ENCODE data around the gene JPH4. TPM values are rescaled to one million over a fixed set of nuclear protein-coding genes. Genes with fewer than 3 reads are reported as not detected.

JPH4 gene
- total RNA-seq, 4 donors from 2014 or later = 0.27 to 0.48 TPM; not detected in 2

- intact Hi-C loops (cut with DNase I; ENCODE audit: low total_unique reads) = no loop called here
Observed at GRCh38 chr14:23568021-23568599, 10.5 kb downstream of the JPH4 start.

GRCh38 chr14:23567186-23568020 is 11.2 kb downstream of the JPH4 start, which contains the start of gene AP1G2:
TSS of gene AP1G2 (minus strand) at chr14:23567791. CDS start at chr14:23567314, 477 bp downstream.
- Histone ChIP-seq H3K36me3 (no peaks in the 10 kb centered on the region), H3K27me3 (no peaks in the 10 kb centered on the region), H3K4me3 (peak within 1 kb of the TSS; percentile 44 to 75 (median 58)), H3K9me3 (no peaks in the 10 kb centered on the region), H3K27ac (peak within 1 kb of the TSS; percentile 81 to 87 (median 84)), H3K4me1 (peaks cover 4 to 19% (median 13%) of the 10 kb centered on the region in 4 donors)
- intact Hi-C loops (cut with DNase I; ENCODE audit: low total_unique reads) (no loop called here), in situ Hi-C loops (cut with MboI; ENCODE audit: low pct_ligation_motif_present in 1 of 4, low pct_unique_long_range_greater_than_20kb in 1 of 4, low sequenced_read_pairs in 3 of 4) (loop anchor here in 2 of 4 donors (10.0 to 25.0 kb wide), 2 partner anchors 83 to 230 kb away; no protein-coding TSS in a partner anchor)
- TF ChIP-seq POLR2AphosphoS5 (IDR thresholded peaks at IDR 0.05) = peak; percentile 45 to 91 (median 84)
- no peak for TF ChIP-seq CTCF (IDR thresholded peaks at IDR 0.05)
- TF ChIP-seq EP300 (IDR thresholded peaks at IDR 0.05; ENCODE audit: low read depth) = no peak
- peak; percentile 91 for TF ChIP-seq POLR2A (IDR thresholded peaks at IDR 0.05)
- 1% methylated on average over 52 of the region's 53 CpGs; no CpG with 5 or more reads in 1 of the 2 donors for WGBS, 2 donors (ENCODE audit: low coverage in 1 of 2)
- DNase-seq = peak; percentile 96

More at GRCh38 chr14:23568021-23568599, 10.5 kb downstream of the JPH4 start:
- in situ Hi-C loops (cut with MboI; ENCODE audit: low pct_ligation_motif_present in 1 of 4, low pct_unique_long_range_greater_than_20kb in 1 of 4, low sequenced_read_pairs in 3 of 4) = loop anchor here in 2 of 4 donors (10.0 to 25.0 kb wide), 2 partner anchors 83 to 231 kb away; no protein-coding TSS in a partner anchor
- TF ChIP-seq CTCF (IDR thresholded peaks at IDR 0.05) (no peak), POLR2AphosphoS5 (IDR thresholded peaks at IDR 0.05) (no peak), EP300 (IDR thresholded peaks at IDR 0.05; ENCODE audit: low read depth) (no peak), POLR2A (IDR thresholded peaks at IDR 0.05) (no peak)
- Histone ChIP-seq H3K4me3 (peak overlapping the region in 2 of 4 donors; percentile 55 to 75), H3K27ac (peak overlapping the region; percentile 81 to 87 (median 84)), H3K27me3 (no peaks in the 10 kb centered on the region), H3K4me1 (peaks cover 4 to 19% (median 13%) of the 10 kb centered on the region in 4 donors), H3K9me3 (no peaks in the 10 kb centered on the region), H3K36me3 (no peaks in the 10 kb centered on the region)
- DNase-seq = no peak
- 73 to 78% methylated on average over 1 to 2 of the region's 2 CpGs for WGBS, 2 donors (ENCODE audit: low coverage in 1 of 2)

- no peak for DNase-seq
- Histone ChIP-seq H3K36me3 (no peaks in the 10 kb centered on the region), H3K27me3 (no peaks in the 10 kb centered on the region), H3K4me3 (peak overlapping the region; percentile 44 to 75 (median 58)), H3K27ac (peak overlapping the region; percentile 81 to 87 (median 84)), H3K4me1 (peaks cover 4 to 19% (median 13%) of the 10 kb centered on the region in 4 donors), H3K9me3 (no peaks in the 10 kb centered on the region)
- no peak for TF ChIP-seq EP300 (IDR thresholded peaks at IDR 0.05; ENCODE audit: low read depth)
- intact Hi-C loops (cut with DNase I; ENCODE audit: low total_unique reads) (no loop called here), in situ Hi-C loops (cut with MboI; ENCODE audit: low pct_ligation_motif_present in 1 of 4, low pct_unique_long_range_greater_than_20kb in 1 of 4, low sequenced_read_pairs in 3 of 4) (loop anchor here in 2 of 4 donors (10.0 to 25.0 kb wide), 2 partner anchors 82 to 229 kb away; no protein-coding TSS in a partner anchor)
- 12 to 20% methylated on average over 1 to 5 of the region's 5 CpGs for WGBS, 2 donors (ENCODE audit: low coverage in 1 of 2)
Observed at GRCh38 chr14:23566778-23567185, 11.8 kb downstream of the JPH4 start.

GRCh38 chr14:23566112-23566777 is 12.3 kb downstream of the JPH4 start:
- H3K4me3 ChIP-seq = peak overlapping the region in 1 of 4 donors; percentile 75
- H3K4me1 ChIP-seq = peaks cover 4 to 19% (median 13%) of the 10 kb centered on the region in 4 donors
- no peak for DNase-seq
- WGBS, 2 donors (ENCODE audit: low coverage in 1 of 2) = 95 to 100% methylated on average over 1 to 8 of the region's 10 CpGs
- H3K27me3 ChIP-seq = no peaks in the 10 kb centered on the region
- intact Hi-C loops (cut with DNase I; ENCODE audit: low total_unique reads) = no loop called here
- in situ Hi-C loops (cut with MboI; ENCODE audit: low pct_ligation_motif_present in 1 of 4, low pct_unique_long_range_greater_than_20kb in 1 of 4, low sequenced_read_pairs in 3 of 4) = loop anchor here in 2 of 4 donors (10.0 to 25.0 kb wide), 2 partner anchors 81 to 229 kb away; no protein-coding TSS in a partner anchor
- no peaks in the 10 kb centered on the region for H3K9me3 ChIP-seq
- H3K36me3 ChIP-seq = peaks cover 0 to 5% (median 0%) of the 10 kb centered on the region in 4 donors
- H3K27ac ChIP-seq = peak overlapping the region in 1 of 4 donors; percentile 85
- TF ChIP-seq POLR2AphosphoS5 (IDR thresholded peaks at IDR 0.05) (no peak), EP300 (IDR thresholded peaks at IDR 0.05; ENCODE audit: low read depth) (no peak), POLR2A (IDR thresholded peaks at IDR 0.05) (no peak), CTCF (IDR thresholded peaks at IDR 0.05) (no peak)

Data from transverse colon (tissue), 4 donors.